Ascending aorta (tissue), 2 donors: ENCODE measurements around the gene TBC1D24. TPM values are rescaled to one million over a fixed set of nuclear protein-coding genes. Genes with fewer than 3 reads are reported as not detected.

Source experiments
- DNase-seq, 2 donors: peaks; one replicate each; pipeline ENCODE4 v3.0.0-alpha.2; 2019; ENCODE audit warnings: low spot score in 2 of 2
- H3K27ac ChIP-seq, 2 donors: fragments of 200-600 bp; sonication (generic); one replicate each; pipeline ENCODE4 v1.5.1; 2016 to 2017; ENCODE audit warnings: mild to moderate bottlenecking in 1 of 2
- H3K27me3 ChIP-seq: fragments of 200-600 bp; sonication (generic); one replicate; pipeline ENCODE4 v1.5.1; 2017
- H3K36me3 ChIP-seq, 2 donors: fragments of 200-600 bp; sonication (generic); one replicate each; pipeline ENCODE4 v1.5.1; 2016
- H3K4me1 ChIP-seq, 2 donors: fragments of 200-600 bp; sonication (generic); one replicate each; pipeline ENCODE4 v1.5.1; 2016 to 2017; ENCODE audit warnings: mild to moderate bottlenecking in 1 of 2
- H3K4me3 ChIP-seq, 2 donors: fragments of 200-600 bp; sonication (generic); one replicate each; pipeline ENCODE4 v1.5.1; 2016 to 2017; ENCODE audit warnings: mild to moderate bottlenecking in 1 of 2
- H3K9me3 ChIP-seq, 2 donors: fragments of 200-600 bp; sonication (generic); one replicate each; pipeline ENCODE4 v1.5.1; 2016
- CTCF ChIP-seq, 3 experiments: fragments of 200-600 bp in 2 of 3; fragments of 450-650 bp in 1 of 3; sonication (generic) in 2 of 3; IDR thresholded peaks; one replicate each; pipeline ENCODE4 v1.5.1; 2016 to 2019; ENCODE audit warnings: antibody characterized with exemption in 3 of 3, mild to moderate bottlenecking in 1 of 3, moderate library complexity in 1 of 3
- intact Hi-C: fragments of 100-400 bp; cut with DNase I; formaldehyde crosslinking; loops from one replicate; pipeline ENCODE4 v1.15.1; 2023
- total RNA-seq: library from RNA; depleted of rRNA; stranded (reverse); fragments of >200 nt; gene quantifications from one replicate; pipeline ENCODE4 v1.1.0, GENCODE V29; 2016

The TBC1D24 gene
- total RNA-seq, 1 donor from 2014 or later, result 22.5 TPM

GRCh38 chr16:2468725-2469398, 6.1 kb upstream of the TBC1D24 start:
- intact Hi-C loops, result no loop called here
- TF ChIP-seq CTCF (IDR thresholded peaks at IDR 0.05), result no peak
- DNase-seq, result no peak
- H3K9me3 ChIP-seq, result no peaks in the 10 kb centered on the region
- peak overlapping the region; percentile 66 to 70 for H3K4me3 ChIP-seq
- H3K27me3 ChIP-seq, result peaks cover 12% of the 10 kb centered on the region
- H3K27ac ChIP-seq, result no peak overlapping the region
- peaks cover 14 to 31% of the 10 kb centered on the region in 2 donors for H3K4me1 ChIP-seq
- H3K36me3 ChIP-seq, result no peaks in the 10 kb centered on the region

DNA sequence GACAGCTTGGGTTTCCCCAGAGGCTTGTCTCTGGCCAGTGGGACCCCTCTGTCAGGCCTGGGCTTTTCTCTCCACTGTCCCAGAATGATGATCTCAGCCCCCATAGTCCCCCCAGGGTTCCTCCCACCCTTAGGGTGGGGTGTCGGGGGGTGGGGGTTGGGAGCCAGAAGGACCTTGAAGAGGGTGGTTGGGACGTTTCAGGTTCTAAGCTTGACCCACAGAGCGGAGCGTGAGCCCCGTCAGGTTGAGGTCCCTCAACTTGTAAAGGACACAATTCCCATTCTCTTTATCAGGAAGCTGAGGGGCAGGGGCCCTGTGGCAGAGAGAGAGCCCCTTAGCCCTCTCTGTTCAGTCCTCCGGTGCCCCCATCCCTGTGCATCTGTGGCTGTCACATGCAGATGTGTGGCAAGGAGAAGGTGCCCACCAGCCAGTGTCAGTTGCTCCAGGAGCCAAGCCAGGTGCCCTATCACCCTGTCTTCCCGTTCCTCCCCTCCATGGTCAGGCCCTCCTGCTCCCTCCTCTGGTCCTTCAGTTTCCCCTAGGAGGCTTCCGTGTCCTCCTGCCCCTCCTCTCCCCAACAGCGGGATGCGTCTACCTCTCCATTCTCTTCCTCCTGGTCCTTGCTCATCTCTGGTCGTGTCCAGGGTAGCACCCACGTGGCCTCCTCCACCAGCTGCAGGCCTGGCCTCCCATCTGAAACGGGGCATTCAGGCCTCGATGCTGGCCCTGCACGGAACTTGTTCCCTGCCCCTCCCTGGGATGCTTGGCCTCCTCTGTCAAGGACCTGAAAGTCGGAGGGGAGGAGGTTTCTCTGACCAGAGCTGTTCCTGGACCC, 5.3 kb upstream of the TBC1D24 start:
- no peak for TF ChIP-seq CTCF (IDR thresholded peaks at IDR 0.05)
- no peaks in the 10 kb centered on the region for H3K36me3 ChIP-seq
- peaks cover 14 to 34% of the 10 kb centered on the region in 2 donors for H3K4me1 ChIP-seq
- no peaks in the 10 kb centered on the region for H3K9me3 ChIP-seq
- no peak overlapping the region for H3K4me3 ChIP-seq
- intact Hi-C loops, result no loop called here
- DNase-seq, result no peak
- H3K27ac ChIP-seq, result no peak overlapping the region
- peaks cover 12% of the 10 kb centered on the region for H3K27me3 ChIP-seq

GRCh38 chr16:2470234-2470601, 4.7 kb upstream of the TBC1D24 start:
- peaks cover 12% of the 10 kb centered on the region for H3K27me3 ChIP-seq
- no peaks in the 10 kb centered on the region for H3K36me3 ChIP-seq
- intact Hi-C loops, result no loop called here
- no peak overlapping the region for H3K27ac ChIP-seq
- DNase-seq, result no peak
- no peak overlapping the region for H3K4me3 ChIP-seq
- no peaks in the 10 kb centered on the region for H3K9me3 ChIP-seq
- TF ChIP-seq CTCF (IDR thresholded peaks at IDR 0.05), result no peak
- H3K4me1 ChIP-seq, result peaks cover 15 to 34% of the 10 kb centered on the region in 2 donors

DNA sequence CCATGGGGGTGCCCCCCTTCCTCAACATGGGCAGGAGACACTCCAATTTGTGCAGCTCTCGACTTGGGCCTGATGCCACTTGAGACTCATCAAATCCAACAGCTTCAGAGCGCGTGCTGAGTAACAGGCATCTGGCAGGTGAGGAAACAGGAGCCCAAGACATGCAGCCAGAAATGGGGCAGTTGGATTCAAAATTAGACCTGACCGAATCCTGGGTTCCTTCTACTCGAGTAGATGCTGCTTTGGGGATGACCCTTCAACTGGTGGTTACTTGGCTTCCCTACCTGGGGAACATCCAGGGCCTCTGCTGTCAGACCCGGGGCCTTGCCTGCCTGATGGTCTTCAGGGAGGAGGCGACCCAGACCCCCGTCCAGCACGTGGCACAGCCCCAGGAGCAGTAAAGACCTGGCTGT, 4.3 kb upstream of the TBC1D24 start:
- Histone ChIP-seq H3K27ac (no peak overlapping the region), H3K4me1 (peaks cover 18 to 37% of the 10 kb centered on the region in 2 donors), H3K36me3 (no peaks in the 10 kb centered on the region), H3K27me3 (peaks cover 12% of the 10 kb centered on the region), H3K4me3 (no peak overlapping the region), H3K9me3 (no peaks in the 10 kb centered on the region)
- no peak for TF ChIP-seq CTCF (IDR thresholded peaks at IDR 0.05)
- intact Hi-C loops, result no loop called here
- DNase-seq, result no peak

DNA sequence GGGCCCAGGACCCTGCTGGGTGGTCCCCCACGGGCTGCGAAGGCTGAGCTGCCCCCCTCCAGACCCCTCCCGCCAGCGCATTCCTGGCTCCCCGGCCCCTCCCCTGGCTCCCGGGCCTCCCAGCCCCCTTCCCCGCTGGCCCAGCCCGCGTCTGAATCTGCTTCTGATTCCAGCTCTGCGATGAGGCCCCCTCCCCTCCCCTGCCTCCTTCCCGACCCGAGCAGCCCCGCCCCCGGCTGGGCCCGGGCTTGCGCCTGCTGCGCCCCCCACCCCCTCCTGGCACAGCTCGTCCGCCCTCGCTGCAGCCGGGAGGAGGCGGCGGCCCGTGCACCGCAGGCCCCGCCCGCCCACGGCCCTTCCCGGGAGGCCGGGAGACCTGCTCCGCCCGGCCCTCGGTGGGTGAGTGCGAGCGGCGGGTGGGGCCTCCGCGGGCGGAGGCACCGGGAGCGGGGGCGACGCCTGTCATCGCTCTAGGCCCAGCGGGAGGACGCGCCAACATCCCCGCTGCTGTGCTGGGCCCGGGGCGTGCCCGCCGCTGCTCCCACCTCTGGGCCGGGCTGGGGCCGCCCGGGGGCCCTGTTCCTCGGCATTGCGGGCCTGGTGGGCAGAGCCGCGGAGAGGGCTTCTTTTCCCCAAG, 3.8 kb upstream of the TBC1D24 start, which contains the start of gene NTN3:
Gene NTN3 (plus strand): TSS at position 282 of the 637 bp plus-strand sequence. CDS start 405 bp downstream, outside the sequence.
- Histone ChIP-seq H3K27me3 (peaks cover 12% of the 10 kb centered on the region), H3K4me1 (peaks cover 24 to 42% of the 10 kb centered on the region in 2 donors)

More for the DNA sequence above, 3.8 kb upstream of the TBC1D24 start, which contains the start of gene NTN3:
- no peak for TF ChIP-seq CTCF (IDR thresholded peaks at IDR 0.05)
- Histone ChIP-seq H3K4me3 (peak within 1 kb of the TSS; percentile 21 to 30), H3K9me3 (no peaks in the 10 kb centered on the region), H3K36me3 (no peaks in the 10 kb centered on the region), H3K27ac (no peak within 1 kb of the TSS)
- intact Hi-C loops, result no loop called here
- DNase-seq, result no peak
